ENCODE measurements around the gene UBALD2.

GRCh38 chr17:76240461-76241203 is 24.5 kb upstream of the UBALD2 start, which contains the start of gene RNF157:
- TF ChIP-seq EP300 (IDR thresholded peaks at IDR 0.05) (no peak), POLR2A (IDR thresholded peaks at IDR 0.05) (no peak), CTCF (IDR thresholded peaks at IDR 0.05) (no peak)
